Measurements from ENCODE around the gene ADARB1. TPM values are rescaled to one million over a fixed set of nuclear protein-coding genes. Genes with fewer than 3 reads are reported as not detected.
A peak's percentile ranks its signal among the peaks of the same experiment; 100 is the strongest.

The ADARB1 gene
- total RNA-seq, 1 experiment from 2014 or later = 14.6 TPM

DNA sequence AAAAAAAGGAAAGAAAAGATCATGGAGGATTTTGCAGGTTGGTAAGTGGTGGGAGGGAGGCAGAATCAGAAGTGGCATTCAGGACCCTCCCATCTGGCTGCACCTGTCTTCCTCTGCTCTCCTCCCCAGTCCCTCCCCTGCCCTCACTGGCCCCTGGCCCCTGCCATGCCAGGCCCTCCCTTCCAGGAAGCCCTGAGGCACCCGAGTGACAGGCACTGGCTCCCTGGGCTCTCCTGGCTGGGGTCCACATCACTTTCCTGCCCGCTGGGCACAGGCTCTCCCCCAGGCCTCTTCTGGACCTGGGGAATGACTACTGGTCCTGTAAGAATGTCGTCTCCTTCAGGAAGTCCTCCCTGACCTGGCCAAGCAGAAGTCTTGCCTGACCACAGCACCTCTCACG, 15.3 kb upstream of the ADARB1 start:
- ChIA-PET CTCF (no interaction called here), POLR2A (no interaction called here)
- no peaks in the 10 kb centered on the region for H3K36me3 Mint-ChIP-seq
- no peaks in the 10 kb centered on the region for H3K27me3 Mint-ChIP-seq (ENCODE audit: low read depth)
- ATAC-seq (no peak), DNase-seq (ENCODE audit: low spot score) (no peak)
- no peak overlapping the region for H3K27ac Mint-ChIP-seq
- peaks cover 9% of the 10 kb centered on the region for H3K4me1 Mint-ChIP-seq
- no peak overlapping the region for H3K4me3 Mint-ChIP-seq
- TF ChIP-seq, protein P1, sequence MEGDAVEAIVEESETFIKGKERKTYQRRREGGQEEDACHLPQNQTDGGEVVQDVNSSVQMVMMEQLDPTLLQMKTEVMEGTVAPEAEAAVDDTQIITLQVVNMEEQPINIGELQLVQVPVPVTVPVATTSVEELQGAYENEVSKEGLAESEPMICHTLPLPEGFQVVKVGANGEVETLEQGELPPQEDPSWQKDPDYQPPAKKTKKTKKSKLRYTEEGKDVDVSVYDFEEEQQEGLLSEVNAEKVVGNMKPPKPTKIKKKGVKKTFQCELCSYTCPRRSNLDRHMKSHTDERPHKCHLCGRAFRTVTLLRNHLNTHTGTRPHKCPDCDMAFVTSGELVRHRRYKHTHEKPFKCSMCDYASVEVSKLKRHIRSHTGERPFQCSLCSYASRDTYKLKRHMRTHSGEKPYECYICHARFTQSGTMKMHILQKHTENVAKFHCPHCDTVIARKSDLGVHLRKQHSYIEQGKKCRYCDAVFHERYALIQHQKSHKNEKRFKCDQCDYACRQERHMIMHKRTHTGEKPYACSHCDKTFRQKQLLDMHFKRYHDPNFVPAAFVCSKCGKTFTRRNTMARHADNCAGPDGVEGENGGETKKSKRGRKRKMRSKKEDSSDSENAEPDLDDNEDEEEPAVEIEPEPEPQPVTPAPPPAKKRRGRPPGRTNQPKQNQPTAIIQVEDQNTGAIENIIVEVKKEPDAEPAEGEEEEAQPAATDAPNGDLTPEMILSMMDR (IDR thresholded peaks at IDR 0.05) = no peak
- TF ChIP-seq, protein P2, sequence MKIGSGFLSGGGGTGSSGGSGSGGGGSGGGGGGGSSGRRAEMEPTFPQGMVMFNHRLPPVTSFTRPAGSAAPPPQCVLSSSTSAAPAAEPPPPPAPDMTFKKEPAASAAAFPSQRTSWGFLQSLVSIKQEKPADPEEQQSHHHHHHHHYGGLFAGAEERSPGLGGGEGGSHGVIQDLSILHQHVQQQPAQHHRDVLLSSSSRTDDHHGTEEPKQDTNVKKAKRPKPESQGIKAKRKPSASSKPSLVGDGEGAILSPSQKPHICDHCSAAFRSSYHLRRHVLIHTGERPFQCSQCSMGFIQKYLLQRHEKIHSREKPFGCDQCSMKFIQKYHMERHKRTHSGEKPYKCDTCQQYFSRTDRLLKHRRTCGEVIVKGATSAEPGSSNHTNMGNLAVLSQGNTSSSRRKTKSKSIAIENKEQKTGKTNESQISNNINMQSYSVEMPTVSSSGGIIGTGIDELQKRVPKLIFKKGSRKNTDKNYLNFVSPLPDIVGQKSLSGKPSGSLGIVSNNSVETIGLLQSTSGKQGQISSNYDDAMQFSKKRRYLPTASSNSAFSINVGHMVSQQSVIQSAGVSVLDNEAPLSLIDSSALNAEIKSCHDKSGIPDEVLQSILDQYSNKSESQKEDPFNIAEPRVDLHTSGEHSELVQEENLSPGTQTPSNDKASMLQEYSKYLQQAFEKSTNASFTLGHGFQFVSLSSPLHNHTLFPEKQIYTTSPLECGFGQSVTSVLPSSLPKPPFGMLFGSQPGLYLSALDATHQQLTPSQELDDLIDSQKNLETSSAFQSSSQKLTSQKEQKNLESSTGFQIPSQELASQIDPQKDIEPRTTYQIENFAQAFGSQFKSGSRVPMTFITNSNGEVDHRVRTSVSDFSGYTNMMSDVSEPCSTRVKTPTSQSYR (CRISPR knock-in tag; IDR thresholded peaks at IDR 0.05) = no peak
- no peaks in the 10 kb centered on the region for H3K9me3 Mint-ChIP-seq

DNA sequence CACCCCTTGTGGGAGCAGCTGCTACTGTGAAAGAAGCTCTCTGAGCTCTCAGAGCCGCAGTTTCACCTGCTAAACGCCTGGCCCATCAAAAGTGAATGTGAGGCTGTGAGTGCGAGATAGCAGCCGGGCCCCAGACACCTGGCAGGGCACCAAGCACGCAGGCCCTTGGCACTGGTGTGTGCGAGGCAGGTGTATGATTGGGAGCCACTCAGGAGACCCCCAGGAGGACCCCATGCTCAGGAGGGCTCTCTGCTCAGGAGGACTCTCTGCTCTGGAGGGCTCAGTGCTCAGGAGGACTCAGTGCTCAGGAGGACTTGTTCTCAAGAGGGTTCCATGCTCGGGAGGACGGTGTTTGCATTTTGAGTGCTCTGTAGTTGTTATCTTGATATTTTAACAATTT, 14.3 kb upstream of the ADARB1 start:
- DNase-seq (ENCODE audit: low spot score) (no peak), ATAC-seq (no peak)
- no peak for TF ChIP-seq GABPB1 (CRISPR knock-in tag; IDR thresholded peaks at IDR 0.05)
- 0 out of 2 replicates have a peak, but pooled peaks have one; percentile 53 for TF ChIP-seq ZNF263 (CRISPR knock-in tag; IDR thresholded peaks at IDR 0.05; ENCODE audit: low read depth)
- no peak for TF ChIP-seq CBFB (CRISPR knock-in tag; IDR thresholded peaks at IDR 0.05; ENCODE audit: low read depth)
- H3K36me3 Mint-ChIP-seq = no peaks in the 10 kb centered on the region
- H3K4me1 Mint-ChIP-seq = peaks cover 19% of the 10 kb centered on the region
- no peaks in the 10 kb centered on the region for H3K9me3 Mint-ChIP-seq
- H3K27ac Mint-ChIP-seq = no peak overlapping the region
- no peaks in the 10 kb centered on the region for H3K27me3 Mint-ChIP-seq (ENCODE audit: low read depth)
- no peak overlapping the region for H3K4me3 Mint-ChIP-seq
- POLR2A ChIA-PET = interaction anchor here (0.6 kb wide), 1 partner anchor 700 kb away, joined by 4 read pairs; no protein-coding TSS in a partner anchor
- CTCF ChIA-PET = interaction anchor here (1.0 kb wide), 1 partner anchor 68 kb away, joined by 3 read pairs; no protein-coding TSS in a partner anchor

DNA sequence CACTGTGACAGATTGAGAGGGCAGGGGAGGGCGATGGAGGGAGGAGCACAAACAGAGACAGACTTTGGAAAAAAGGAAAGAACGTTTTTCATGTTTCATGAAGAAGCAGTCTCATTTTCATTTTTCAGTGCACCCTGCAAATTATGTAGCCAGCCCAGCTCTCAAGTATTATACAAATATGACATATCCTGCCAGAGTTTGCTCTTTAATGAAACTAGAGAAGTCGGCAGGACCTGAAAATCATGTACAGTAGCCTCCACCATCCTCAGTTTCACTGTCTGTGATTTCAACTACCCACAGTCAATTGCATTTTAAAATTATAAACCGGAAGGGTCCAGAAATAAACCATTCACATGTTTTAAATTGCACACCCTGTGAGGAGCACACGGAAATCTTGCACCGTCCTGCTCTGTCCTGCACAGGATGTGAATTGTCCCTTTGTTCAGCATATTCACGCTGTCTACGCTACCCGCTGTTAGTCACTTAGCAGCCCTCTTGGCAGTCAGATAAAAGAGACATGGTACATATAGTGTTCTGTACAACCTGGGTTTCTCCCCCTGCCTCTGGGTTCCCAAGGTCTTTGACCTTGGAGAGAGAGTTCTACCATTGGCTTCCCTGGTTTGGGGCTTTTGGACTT, 13.6 kb upstream of the ADARB1 start:
- no peaks in the 10 kb centered on the region for H3K9me3 Mint-ChIP-seq
- DNase-seq (ENCODE audit: low spot score) (no peak), ATAC-seq (no peak)
- no peaks in the 10 kb centered on the region for H3K27me3 Mint-ChIP-seq (ENCODE audit: low read depth)
- POLR2A ChIA-PET = no interaction called here
- H3K4me1 Mint-ChIP-seq = peaks cover 20% of the 10 kb centered on the region
- H3K36me3 Mint-ChIP-seq = no peaks in the 10 kb centered on the region
- H3K27ac Mint-ChIP-seq = no peak overlapping the region
- TF ChIP-seq SP1 (CRISPR knock-in tag; conservative IDR thresholded peaks at IDR 0.05) (no peak), NR1H2 (CRISPR knock-in tag; IDR thresholded peaks at IDR 0.05) (no peak), NFE2L1 (CRISPR knock-in tag; IDR thresholded peaks at IDR 0.05) (no peak), NR3C1 (CRISPR knock-in tag; conservative IDR thresholded peaks at IDR 0.05; ENCODE audit: low read depth) (no peak), PRRX2 (CRISPR knock-in tag; IDR thresholded peaks at IDR 0.05) (no peak), TP53 (CRISPR knock-in tag; IDR thresholded peaks at IDR 0.05) (no peak), GTF2I (CRISPR knock-in tag; conservative IDR thresholded peaks at IDR 0.05) (no peak), NR2C2 (CRISPR knock-in tag; IDR thresholded peaks at IDR 0.05) (no peak), TCF7 (CRISPR knock-in tag; IDR thresholded peaks at IDR 0.05; ENCODE audit: low read depth) (no peak), KAT7 (CRISPR knock-in tag; IDR thresholded peaks at IDR 0.05; ENCODE audit: borderline replicate concordance) (no peak), TEAD1 (CRISPR knock-in tag; IDR thresholded peaks at IDR 0.05) (no peak), GRHL2 (CRISPR knock-in tag; IDR thresholded peaks at IDR 0.05; ENCODE audit: insufficient replicate concordance, severe bottlenecking) (no peak), ZNF138 (CRISPR knock-in tag; conservative IDR thresholded peaks at IDR 0.05) (no peak)
- TF ChIP-seq, protein P3, sequence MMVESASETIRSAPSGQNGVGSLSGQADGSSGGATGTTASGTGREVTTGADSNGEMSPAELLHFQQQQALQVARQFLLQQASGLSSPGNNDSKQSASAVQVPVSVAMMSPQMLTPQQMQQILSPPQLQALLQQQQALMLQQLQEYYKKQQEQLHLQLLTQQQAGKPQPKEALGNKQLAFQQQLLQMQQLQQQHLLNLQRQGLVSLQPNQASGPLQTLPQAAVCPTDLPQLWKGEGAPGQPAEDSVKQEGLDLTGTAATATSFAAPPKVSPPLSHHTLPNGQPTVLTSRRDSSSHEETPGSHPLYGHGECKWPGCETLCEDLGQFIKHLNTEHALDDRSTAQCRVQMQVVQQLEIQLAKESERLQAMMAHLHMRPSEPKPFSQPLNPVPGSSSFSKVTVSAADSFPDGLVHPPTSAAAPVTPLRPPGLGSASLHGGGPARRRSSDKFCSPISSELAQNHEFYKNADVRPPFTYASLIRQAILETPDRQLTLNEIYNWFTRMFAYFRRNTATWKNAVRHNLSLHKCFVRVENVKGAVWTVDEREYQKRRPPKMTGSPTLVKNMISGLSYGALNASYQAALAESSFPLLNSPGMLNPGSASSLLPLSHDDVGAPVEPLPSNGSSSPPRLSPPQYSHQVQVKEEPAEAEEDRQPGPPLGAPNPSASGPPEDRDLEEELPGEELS (CRISPR knock-in tag; IDR thresholded peaks at IDR 0.05) = no peak
- TF ChIP-seq, protein P4, sequence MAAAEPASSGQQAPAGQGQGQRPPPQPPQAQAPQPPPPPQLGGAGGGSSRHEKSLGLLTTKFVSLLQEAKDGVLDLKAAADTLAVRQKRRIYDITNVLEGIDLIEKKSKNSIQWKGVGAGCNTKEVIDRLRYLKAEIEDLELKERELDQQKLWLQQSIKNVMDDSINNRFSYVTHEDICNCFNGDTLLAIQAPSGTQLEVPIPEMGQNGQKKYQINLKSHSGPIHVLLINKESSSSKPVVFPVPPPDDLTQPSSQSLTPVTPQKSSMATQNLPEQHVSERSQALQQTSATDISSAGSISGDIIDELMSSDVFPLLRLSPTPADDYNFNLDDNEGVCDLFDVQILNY (CRISPR knock-in tag; IDR thresholded peaks at IDR 0.05) = no peak
- TF ChIP-seq, protein P5, sequence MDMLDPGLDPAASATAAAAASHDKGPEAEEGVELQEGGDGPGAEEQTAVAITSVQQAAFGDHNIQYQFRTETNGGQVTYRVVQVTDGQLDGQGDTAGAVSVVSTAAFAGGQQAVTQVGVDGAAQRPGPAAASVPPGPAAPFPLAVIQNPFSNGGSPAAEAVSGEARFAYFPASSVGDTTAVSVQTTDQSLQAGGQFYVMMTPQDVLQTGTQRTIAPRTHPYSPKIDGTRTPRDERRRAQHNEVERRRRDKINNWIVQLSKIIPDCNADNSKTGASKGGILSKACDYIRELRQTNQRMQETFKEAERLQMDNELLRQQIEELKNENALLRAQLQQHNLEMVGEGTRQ (CRISPR knock-in tag; IDR thresholded peaks at IDR 0.05) = no peak
- TF ChIP-seq, protein P6, sequence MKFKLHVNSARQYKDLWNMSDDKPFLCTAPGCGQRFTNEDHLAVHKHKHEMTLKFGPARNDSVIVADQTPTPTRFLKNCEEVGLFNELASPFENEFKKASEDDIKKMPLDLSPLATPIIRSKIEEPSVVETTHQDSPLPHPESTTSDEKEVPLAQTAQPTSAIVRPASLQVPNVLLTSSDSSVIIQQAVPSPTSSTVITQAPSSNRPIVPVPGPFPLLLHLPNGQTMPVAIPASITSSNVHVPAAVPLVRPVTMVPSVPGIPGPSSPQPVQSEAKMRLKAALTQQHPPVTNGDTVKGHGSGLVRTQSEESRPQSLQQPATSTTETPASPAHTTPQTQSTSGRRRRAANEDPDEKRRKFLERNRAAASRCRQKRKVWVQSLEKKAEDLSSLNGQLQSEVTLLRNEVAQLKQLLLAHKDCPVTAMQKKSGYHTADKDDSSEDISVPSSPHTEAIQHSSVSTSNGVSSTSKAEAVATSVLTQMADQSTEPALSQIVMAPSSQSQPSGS (CRISPR knock-in tag; IDR thresholded peaks at IDR 0.05; ENCODE audit: borderline replicate concordance, low read depth) = no peak
- CTCF ChIA-PET = no interaction called here
- no peak overlapping the region for H3K4me3 Mint-ChIP-seq

All from WTC11 (cell line).